Fibroblast of gingiva (primary cell): ENCODE measurements around the gene EVI5.

Experiments used
- DNase-seq: peaks from one replicate; pipeline ENCODE4 v3.0.0-alpha.2; 2011; ENCODE audit warnings: low read depth

EVI5 gene

GRCh38 chr1:92784639-92785500 is at the start of gene EVI5:
TSS of gene EVI5 (minus strand) at chr1:92785108. CDS start at chr1:92736546, 48,562 bp downstream.
- DNase-seq = peak; percentile 97

GRCh38 chr1:92834617-92835016 is 49.7 kb upstream of the EVI5 start:
- DNase-seq = no peak

- DNase-seq = no peak
Measured at GRCh38 chr1:92833840-92834239, 48.9 kb upstream of the EVI5 start.

GRCh38 chr1:92832537-92833114 is 47.7 kb upstream of the EVI5 start:
- DNase-seq = no peak

GRCh38 chr1:92831762-92832536 is 47.0 kb upstream of the EVI5 start, which contains the start of gene RPL5:
TSS of gene RPL5 (plus strand) at chr1:92832040. CDS start at chr1:92832115, 75 bp downstream.
- peak; percentile 97 for DNase-seq

GRCh38 chr1:92831368-92831761 is 46.5 kb upstream of the EVI5 start:
- DNase-seq = no peak

- peak; percentile 8 for DNase-seq
Measured at GRCh38 chr1:92826792-92827191, 41.9 kb upstream of the EVI5 start.

- peak; percentile 26 for DNase-seq
Measured at GRCh38 chr1:92822879-92823278, 38.0 kb upstream of the EVI5 start.

- DNase-seq = no peak
Measured at GRCh38 chr1:92820551-92820950, 35.6 kb upstream of the EVI5 start.

- DNase-seq = no peak
Measured at GRCh38 chr1:92820024-92820423, 35.1 kb upstream of the EVI5 start.

- DNase-seq = peak; percentile 55
Measured at GRCh38 chr1:92817986-92818764, 33.3 kb upstream of the EVI5 start.

- DNase-seq = no peak
Measured at GRCh38 chr1:92817137-92817697, 32.3 kb upstream of the EVI5 start.

GRCh38 chr1:92816732-92817131 is 31.8 kb upstream of the EVI5 start:
- DNase-seq = no peak

- DNase-seq = no peak
Measured at GRCh38 chr1:92808381-92808780, 23.5 kb upstream of the EVI5 start.

- no peak for DNase-seq
Measured at GRCh38 chr1:92805216-92805615, 20.3 kb upstream of the EVI5 start.

GRCh38 chr1:92804721-92805201 is 19.9 kb upstream of the EVI5 start:
- peak; percentile 70 for DNase-seq

GRCh38 chr1:92803140-92803887 is 18.4 kb upstream of the EVI5 start:
- no peak for DNase-seq

- DNase-seq = no peak
Measured at GRCh38 chr1:92797961-92798360, 13.1 kb upstream of the EVI5 start.

GRCh38 chr1:92797297-92797696 is 12.4 kb upstream of the EVI5 start:
- DNase-seq = no peak

- DNase-seq = peak; percentile 87
Measured at GRCh38 chr1:92795166-92795565, 10.3 kb upstream of the EVI5 start.

- DNase-seq = no peak
Measured at GRCh38 chr1:92792340-92792782, 7.5 kb upstream of the EVI5 start.
